ENCODE data around the gene SLC25A2.
"Not testable (repeated sequence)": the region's sequence is repeated elsewhere in the genome, so short reads cannot be mapped to it uniquely, and the experiment has no call there.

DNA sequence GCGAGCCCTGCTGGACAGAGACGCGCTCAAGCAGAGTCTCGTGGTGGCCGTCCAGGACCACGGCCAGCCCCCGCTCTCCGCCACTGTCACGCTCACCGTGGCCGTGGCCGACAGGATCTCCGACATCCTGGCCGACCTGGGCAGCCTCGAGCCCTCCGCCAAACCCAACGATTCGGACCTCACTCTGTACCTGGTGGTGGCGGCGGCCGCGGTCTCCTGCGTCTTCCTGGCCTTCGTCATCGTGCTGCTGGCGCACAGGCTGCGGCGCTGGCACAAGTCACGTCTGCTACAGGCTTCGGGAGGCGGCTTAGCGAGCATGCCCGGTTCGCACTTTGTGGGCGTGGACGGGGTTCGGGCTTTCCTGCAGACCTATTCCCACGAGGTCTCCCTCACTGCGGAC lies 28.7 kb upstream of the SLC25A2 start:
- not testable (repeated sequence) for TF ChIP-seq POLR2A, TAF1, POLR2AphosphoS5 (IDR thresholded peaks at IDR 0.05; ENCODE audit: low read depth, low read length)

All from GM12891 (cell line).